ENCODE results near the gene FOXA3.

FOXA3 gene

DNA sequence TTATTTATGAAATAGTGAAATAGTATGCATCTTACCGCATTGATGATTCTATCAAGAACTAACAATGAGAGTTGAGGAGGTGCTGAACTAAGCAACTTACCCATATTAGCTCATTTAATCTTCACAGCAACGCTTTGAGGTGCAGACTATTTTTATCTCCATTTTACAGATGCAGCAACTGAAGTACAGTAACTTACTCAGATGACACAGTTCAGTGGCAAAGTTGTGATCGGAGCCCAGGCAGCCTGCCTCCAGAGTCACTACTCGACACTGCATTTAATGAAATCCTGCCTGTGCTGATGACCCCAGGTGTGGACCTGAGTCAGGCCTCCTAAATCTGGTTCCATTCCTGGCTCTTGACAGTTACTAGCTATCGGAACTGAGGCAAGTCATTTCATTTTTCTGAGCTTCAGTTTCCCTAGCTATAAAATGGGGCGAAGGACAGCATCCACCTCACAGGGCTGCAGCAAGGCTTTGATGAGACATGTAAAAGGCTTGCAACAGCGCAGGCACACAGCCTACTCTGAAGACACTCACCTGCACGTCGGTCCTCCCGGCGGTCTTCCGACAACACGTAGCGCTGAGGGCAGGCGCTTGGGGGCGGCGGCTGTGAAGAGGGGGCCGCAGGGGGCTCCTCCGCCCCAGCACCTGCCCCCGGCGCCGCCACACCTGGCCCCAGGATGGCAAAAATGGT, 36.8 kb downstream of the FOXA3 start:
- peak overlapping the region; percentile 73 for H3K4me3 ChIP-seq (ENCODE audit: low read depth, low read length)
- TF ChIP-seq, protein P1, sequence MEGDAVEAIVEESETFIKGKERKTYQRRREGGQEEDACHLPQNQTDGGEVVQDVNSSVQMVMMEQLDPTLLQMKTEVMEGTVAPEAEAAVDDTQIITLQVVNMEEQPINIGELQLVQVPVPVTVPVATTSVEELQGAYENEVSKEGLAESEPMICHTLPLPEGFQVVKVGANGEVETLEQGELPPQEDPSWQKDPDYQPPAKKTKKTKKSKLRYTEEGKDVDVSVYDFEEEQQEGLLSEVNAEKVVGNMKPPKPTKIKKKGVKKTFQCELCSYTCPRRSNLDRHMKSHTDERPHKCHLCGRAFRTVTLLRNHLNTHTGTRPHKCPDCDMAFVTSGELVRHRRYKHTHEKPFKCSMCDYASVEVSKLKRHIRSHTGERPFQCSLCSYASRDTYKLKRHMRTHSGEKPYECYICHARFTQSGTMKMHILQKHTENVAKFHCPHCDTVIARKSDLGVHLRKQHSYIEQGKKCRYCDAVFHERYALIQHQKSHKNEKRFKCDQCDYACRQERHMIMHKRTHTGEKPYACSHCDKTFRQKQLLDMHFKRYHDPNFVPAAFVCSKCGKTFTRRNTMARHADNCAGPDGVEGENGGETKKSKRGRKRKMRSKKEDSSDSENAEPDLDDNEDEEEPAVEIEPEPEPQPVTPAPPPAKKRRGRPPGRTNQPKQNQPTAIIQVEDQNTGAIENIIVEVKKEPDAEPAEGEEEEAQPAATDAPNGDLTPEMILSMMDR (IDR thresholded peaks at IDR 0.05; ENCODE audit: low read depth, low read length): no peak
- DNase-seq (ENCODE audit: low read depth, low spot score): no peak
- in situ Hi-C loops (cut with HindIII; ENCODE audit: low sequenced_read_pairs): no loop called here

DNA sequence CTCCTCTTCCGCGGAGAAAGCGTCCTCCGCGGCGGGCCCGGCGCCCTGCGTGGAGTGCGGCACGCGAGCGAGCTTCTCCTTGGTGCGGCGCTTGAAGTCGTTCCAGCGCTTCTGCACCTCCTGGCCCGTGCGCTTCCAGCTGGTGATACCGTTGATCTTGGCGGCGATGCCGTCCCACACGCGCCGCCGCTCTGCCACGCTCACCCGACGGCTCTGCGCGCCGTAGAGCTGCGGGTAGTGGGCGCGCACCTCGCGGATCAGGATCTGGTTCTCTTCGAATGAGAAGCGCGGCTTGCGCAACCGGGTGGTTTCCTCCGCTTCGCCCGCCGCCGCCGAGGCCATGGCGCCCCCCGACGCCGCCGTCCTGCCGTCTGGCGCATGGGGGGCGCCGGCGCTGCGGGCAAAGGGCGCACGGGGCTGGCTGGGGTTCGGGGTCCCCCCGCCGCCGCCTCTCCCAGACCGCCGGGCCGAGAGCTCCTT, 37.3 kb downstream of the FOXA3 start:
- TF ChIP-seq, protein P1 (IDR thresholded peaks at IDR 0.05; ENCODE audit: low read depth, low read length): no peak
- peak; percentile 25 for DNase-seq (ENCODE audit: low read depth, low spot score)
- in situ Hi-C loops (cut with HindIII; ENCODE audit: low sequenced_read_pairs): no loop called here
- H3K4me3 ChIP-seq (ENCODE audit: low read depth, low read length): peak overlapping the region; percentile 73

DNA sequence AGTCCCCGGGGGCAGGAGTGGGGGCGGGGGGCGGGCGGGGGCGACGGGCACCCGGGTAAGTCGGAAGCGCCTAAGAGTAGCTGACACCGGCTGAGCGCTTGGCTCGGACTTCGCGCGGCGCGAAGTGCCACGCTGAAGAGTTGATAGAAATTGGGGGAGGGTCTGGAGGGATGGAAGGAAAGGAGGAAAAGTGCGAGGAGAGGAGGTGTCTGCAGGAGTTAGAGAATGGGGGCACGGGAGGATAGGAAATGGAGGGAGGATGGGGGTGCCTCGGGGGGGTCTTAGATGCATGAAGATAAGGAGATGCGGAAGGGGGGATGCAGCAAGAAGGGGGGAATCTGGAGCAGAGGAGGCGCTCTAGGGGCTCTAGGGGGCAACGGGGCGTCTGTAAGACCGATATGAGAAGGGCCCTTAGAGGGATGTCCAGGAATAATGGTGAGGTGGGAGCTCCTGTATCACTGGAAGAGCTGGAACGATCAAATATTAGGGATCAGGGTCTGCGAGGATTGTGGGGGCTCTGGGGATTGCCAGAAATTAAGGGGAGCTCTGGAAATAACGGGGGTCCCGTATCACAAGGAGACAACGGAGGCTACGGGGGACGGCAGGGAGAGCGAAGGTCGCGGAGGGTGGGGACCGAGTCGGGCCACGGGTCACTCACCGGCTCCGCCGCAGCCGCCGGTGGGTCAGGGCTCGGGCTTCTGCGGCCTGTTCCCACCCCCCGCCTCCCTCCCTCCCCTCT, 38.0 kb downstream of the FOXA3 start, which contains the start of gene MYPOP:
Gene MYPOP, minus strand, starts transcription at position 702 of the 739 bp plus-strand sequence. CDS start 840 bp downstream, outside the sequence.
- in situ Hi-C loops (cut with HindIII; ENCODE audit: low sequenced_read_pairs): no loop called here
- DNase-seq (ENCODE audit: low read depth, low spot score): no peak
- TF ChIP-seq, protein P1 (IDR thresholded peaks at IDR 0.05; ENCODE audit: low read depth, low read length): no peak
- peak within 1 kb of the TSS; percentile 73 for H3K4me3 ChIP-seq (ENCODE audit: low read depth, low read length)

DNA sequence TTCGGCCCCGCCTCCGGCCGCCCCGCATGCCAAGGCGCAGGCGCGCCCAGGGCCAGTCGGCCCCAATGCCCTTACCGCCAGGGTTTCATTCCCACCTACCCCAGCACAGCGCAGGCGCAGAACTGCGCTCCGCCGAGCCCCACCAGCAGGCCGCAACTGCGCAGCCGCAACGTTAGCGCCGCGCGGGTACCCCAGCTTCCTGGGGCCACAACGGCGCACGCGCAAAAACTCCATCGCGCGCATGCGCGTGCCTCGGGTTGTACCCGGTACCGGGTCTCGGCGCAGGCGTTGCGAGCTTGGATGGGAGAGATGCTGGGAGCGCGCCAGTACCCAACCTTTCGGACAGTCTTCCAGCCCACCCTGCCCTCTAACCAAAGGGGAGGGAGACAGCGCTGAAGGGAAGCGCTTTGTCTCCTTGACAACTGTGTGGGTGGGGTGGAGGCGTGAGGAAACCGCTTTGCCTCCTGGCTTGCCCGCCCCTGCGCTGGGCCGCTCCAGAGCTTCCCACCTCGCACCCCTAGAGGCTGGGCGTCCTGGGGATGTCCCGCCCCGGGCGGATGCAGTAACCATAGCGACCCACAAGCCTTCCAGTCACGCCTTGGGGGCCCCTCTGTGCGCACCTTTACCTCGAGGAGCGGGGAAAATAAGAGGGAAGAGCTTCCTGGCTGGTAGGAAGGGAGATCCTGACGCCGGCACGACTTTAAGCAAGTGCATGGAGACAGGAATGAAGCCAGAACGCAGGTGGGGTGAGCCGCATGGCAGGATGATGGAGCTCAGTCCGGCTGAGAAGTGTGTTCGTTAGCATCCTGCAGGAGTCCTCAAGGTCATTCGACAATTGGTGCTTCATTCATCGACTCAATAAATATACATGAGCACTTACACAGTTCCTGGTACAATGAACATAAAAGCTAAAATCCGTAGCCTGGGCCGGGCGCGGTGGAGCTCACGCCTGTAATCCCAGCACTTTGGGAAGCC, 38.8 kb downstream of the FOXA3 start:
- TF ChIP-seq, protein P1 (IDR thresholded peaks at IDR 0.05; ENCODE audit: low read depth, low read length): no peak
- in situ Hi-C loops (cut with HindIII; ENCODE audit: low sequenced_read_pairs): no loop called here
- DNase-seq (ENCODE audit: low read depth, low spot score): peak; percentile 97
- peak overlapping the region; percentile 73 for H3K4me3 ChIP-seq (ENCODE audit: low read depth, low read length)

DNA sequence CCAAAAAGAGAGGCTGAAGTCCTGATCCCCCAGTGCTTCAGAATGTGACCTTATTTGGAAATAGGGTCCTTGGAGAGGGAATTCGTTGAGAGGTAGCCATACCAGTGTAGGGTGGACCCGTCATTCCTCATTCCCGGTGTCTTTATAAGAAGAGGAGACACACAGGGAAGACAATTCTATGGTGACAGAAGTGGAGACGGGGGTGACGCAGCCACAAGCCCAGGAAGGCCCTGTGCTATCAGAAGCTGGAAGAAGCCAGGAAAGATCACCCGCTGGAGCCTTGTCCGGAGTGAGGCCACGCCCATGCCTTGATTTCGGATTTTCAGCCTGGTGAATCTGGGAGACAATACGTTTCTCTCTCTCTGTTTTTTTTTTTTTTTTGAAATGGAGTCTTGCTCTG, 40.9 kb downstream of the FOXA3 start:
- no peak for DNase-seq (ENCODE audit: low read depth, low spot score)
- TF ChIP-seq, protein P1 (IDR thresholded peaks at IDR 0.05; ENCODE audit: low read depth, low read length): no peak
- in situ Hi-C loops (cut with HindIII; ENCODE audit: low sequenced_read_pairs): no loop called here
- no peak overlapping the region for H3K4me3 ChIP-seq (ENCODE audit: low read depth, low read length)

DNA sequence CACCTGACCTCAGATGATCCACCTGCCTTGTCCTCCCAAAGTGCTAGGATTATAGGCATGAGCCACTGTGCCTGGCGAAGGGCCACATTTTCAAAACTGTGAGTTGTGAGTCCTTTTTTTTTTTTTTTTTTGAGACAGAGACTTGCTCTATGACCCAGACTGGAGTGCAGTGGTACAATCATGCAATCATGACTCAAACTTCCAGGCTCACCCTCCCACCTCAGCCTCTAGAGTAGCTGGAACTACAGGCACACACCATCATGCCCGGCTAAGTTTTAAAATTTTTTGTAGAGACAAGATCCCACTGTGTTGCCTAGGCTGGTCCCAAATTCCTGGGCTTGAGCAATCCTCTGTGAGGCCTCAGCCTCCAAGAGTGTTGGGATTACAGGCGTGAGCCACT, 42.1 kb downstream of the FOXA3 start:
- in situ Hi-C loops (cut with HindIII; ENCODE audit: low sequenced_read_pairs): no loop called here
- TF ChIP-seq, protein P1 (IDR thresholded peaks at IDR 0.05; ENCODE audit: low read depth, low read length): no peak
- DNase-seq (ENCODE audit: low read depth, low spot score): no peak
- no peak overlapping the region for H3K4me3 ChIP-seq (ENCODE audit: low read depth, low read length)
